Lower lobe of right lung (tissue), 2 donors: Measurements from ENCODE around the gene AKAP8L. TPM values are rescaled to one million over a fixed set of nuclear protein-coding genes. Genes with fewer than 3 reads are reported as not detected.

Experiments used
- ATAC-seq, 2 donors: fragments of 200-7000 bp; cut with Tn5 transposase; one replicate each; pipeline ENCODE4 v1.9.1; 2020 to 2022; ENCODE audit warnings: mild to moderate bottlenecking in 2 of 2, moderate library complexity in 2 of 2
- DNase-seq: peaks from one replicate; pipeline ENCODE4 v3.0.0-alpha.2; 2020
- H3K27ac ChIP-seq: fragments of 200-600 bp; one replicate; pipeline ENCODE4 v1.8.0; 2022
- H3K27me3 ChIP-seq: fragments of 200-600 bp; one replicate; pipeline ENCODE4 v1.8.0; 2022; ENCODE audit warnings: low read depth
- H3K36me3 ChIP-seq: fragments of 200-600 bp; one replicate; pipeline ENCODE4 v1.8.0; 2022; ENCODE audit warnings: mild to moderate bottlenecking
- H3K4me1 ChIP-seq: fragments of 200-600 bp; one replicate; pipeline ENCODE4 v1.8.0; 2022
- H3K4me3 ChIP-seq: fragments of 200-600 bp; one replicate; pipeline ENCODE4 v1.8.0; 2022; ENCODE audit warnings: mild to moderate bottlenecking
- H3K9me3 ChIP-seq: fragments of 200-600 bp; one replicate; pipeline ENCODE4 v1.8.0; 2022
- CTCF ChIP-seq: fragments of 200-600 bp; IDR thresholded peaks from one replicate; pipeline ENCODE4 v1.8.0; 2022; ENCODE audit warnings: antibody characterized with exemption, mild to moderate bottlenecking
- intact Hi-C: fragments of 100-400 bp; cut with DNase I; formaldehyde crosslinking; loops from one replicate; pipeline ENCODE4 v1.11.0; 2022
- total RNA-seq: library from RNA; stranded (reverse); fragmentation: NEBNext Ultra II Directional; extraction: Animal tissue kit (Norgen Biotek cat#: 25700); gene quantifications from one replicate; pipeline ENCODE4 v1.2.1, GENCODE V29; 2021
- donor health status: DM: no; HTN: yes; CAD: no; lungs with severe emphysema.

AKAP8L gene
- total RNA-seq, 1 donor from 2014 or later: 94.2 TPM

GRCh38 chr19:15443838-15444237 lies 25.1 kb upstream of the AKAP8L start:
- ATAC-seq (no peak), DNase-seq (no peak)
- intact Hi-C loops: no loop called here
- Histone ChIP-seq H3K9me3 (no peaks in the 10 kb centered on the region), H3K4me1 (peaks cover 5% of the 10 kb centered on the region), H3K4me3 (no peak overlapping the region), H3K27me3 (no peaks in the 10 kb centered on the region), H3K36me3 (peaks cover 3% of the 10 kb centered on the region), H3K27ac (no peak overlapping the region)
- no peak for TF ChIP-seq CTCF

DNA sequence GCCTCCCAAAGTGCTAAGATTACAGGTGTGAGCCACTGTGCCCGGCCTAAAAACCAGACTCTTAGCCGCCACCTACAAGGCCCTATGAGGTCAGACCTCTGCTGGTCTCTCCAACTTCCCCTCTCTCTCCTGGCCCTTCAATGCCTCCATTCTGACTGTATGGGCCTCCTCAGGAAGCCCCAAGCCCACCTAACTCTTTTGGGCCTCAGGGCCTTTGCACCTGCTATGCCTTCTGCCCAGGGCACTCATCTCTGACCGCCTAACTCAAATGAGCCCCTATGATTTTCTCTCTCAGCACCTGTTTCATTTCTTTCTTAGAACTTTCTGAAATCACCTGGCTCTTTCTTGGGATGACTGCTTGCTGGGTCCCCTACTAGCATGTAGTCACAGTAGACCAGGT lies 24.5 kb upstream of the AKAP8L start:
- Histone ChIP-seq H3K27ac (no peak overlapping the region), H3K27me3 (no peaks in the 10 kb centered on the region), H3K4me1 (no peaks in the 10 kb centered on the region), H3K36me3 (peaks cover 3% of the 10 kb centered on the region), H3K4me3 (no peak overlapping the region), H3K9me3 (no peaks in the 10 kb centered on the region)
- intact Hi-C loops: no loop called here
- ATAC-seq (no peak), DNase-seq (no peak)
- TF ChIP-seq CTCF: no peak

- Histone ChIP-seq H3K27ac (no peak overlapping the region), H3K4me3 (no peak overlapping the region), H3K4me1 (no peaks in the 10 kb centered on the region), H3K9me3 (no peaks in the 10 kb centered on the region), H3K36me3 (peaks cover 3% of the 10 kb centered on the region), H3K27me3 (no peaks in the 10 kb centered on the region)
- DNase-seq (no peak), ATAC-seq (no peak)
- intact Hi-C loops: no loop called here
- no peak for TF ChIP-seq CTCF
These were observed 23.5 kb upstream of the AKAP8L start for GRCh38 chr19:15442142-15442920.

- Histone ChIP-seq H3K4me1 (no peaks in the 10 kb centered on the region), H3K9me3 (no peaks in the 10 kb centered on the region), H3K27ac (no peak overlapping the region), H3K36me3 (peaks cover 3% of the 10 kb centered on the region), H3K27me3 (no peaks in the 10 kb centered on the region), H3K4me3 (no peak overlapping the region)
- no peak for DNase-seq
- no peak for TF ChIP-seq CTCF
- no peak for ATAC-seq
- intact Hi-C loops: no loop called here
These were observed 22.5 kb upstream of the AKAP8L start for GRCh38 chr19:15441317-15441716.

GRCh38 chr19:15439821-15440641 lies 21.2 kb upstream of the AKAP8L start:
- no peak for TF ChIP-seq CTCF
- H3K9me3 ChIP-seq: no peaks in the 10 kb centered on the region
- intact Hi-C loops: no loop called here

More at GRCh38 chr19:15439821-15440641, 21.2 kb upstream of the AKAP8L start:
- Histone ChIP-seq H3K4me3 (no peak overlapping the region), H3K36me3 (peaks cover under 1% of the 10 kb centered on the region), H3K27me3 (no peaks in the 10 kb centered on the region), H3K4me1 (no peaks in the 10 kb centered on the region), H3K27ac (no peak overlapping the region)
- DNase-seq (no peak), ATAC-seq (no peak)
